KMS-11 (cell line): ENCODE measurements around the gene MTTP.

Source experiments
- H2AFZ ChIP-seq: fragments of 200-600 bp; sonication (generic); 2 replicates; pipeline ENCODE4 v1.6.1; 2016; ENCODE audit warnings: antibody characterized with exemption, mixed run types, low read depth
- H3K27ac ChIP-seq: fragments of 200-600 bp; sonication (generic); 2 replicates; pipeline ENCODE4 v1.6.1; 2016; ENCODE audit warnings: mild to moderate bottlenecking, mixed run types
- H3K27me3 ChIP-seq: fragments of 200-600 bp; sonication (generic); 2 replicates; pipeline ENCODE4 v1.6.1; 2017; ENCODE audit warnings: mild to moderate bottlenecking, low read depth, mixed run types, moderate library complexity; ENCODE audit not compliant: insufficient read depth
- H3K36me3 ChIP-seq: fragments of 200-600 bp; sonication (generic); 2 replicates; pipeline ENCODE4 v1.6.1; 2017; ENCODE audit warnings: mild to moderate bottlenecking, mixed run types; ENCODE audit not compliant: insufficient read depth
- H3K4me1 ChIP-seq: fragments of 200-600 bp; sonication (generic); 2 replicates; pipeline ENCODE4 v1.6.1; 2016; ENCODE audit warnings: mild to moderate bottlenecking, low read depth, mixed run types; ENCODE audit not compliant: poor library complexity, severe bottlenecking
- H3K4me2 ChIP-seq: fragments of 200-600 bp; sonication (generic); 2 replicates; pipeline ENCODE4 v1.7.0; 2016; ENCODE audit warnings: mild to moderate bottlenecking, mixed run types
- H3K4me3 ChIP-seq: fragments of 200-600 bp; sonication (generic); IDR thresholded peaks from 2 replicates; pipeline ENCODE4 v1.6.1; 2017; ENCODE audit warnings: low read depth, low read length, mixed read lengths; ENCODE audit not compliant: insufficient read depth
- H3K79me2 ChIP-seq: fragments of 200-600 bp; sonication (generic); 2 replicates; pipeline ENCODE4 v1.6.1; 2016; ENCODE audit warnings: low read depth, mixed run types; ENCODE audit not compliant: insufficient read depth
- H3K9ac ChIP-seq: fragments of 200-600 bp; sonication (generic); 2 replicates; pipeline ENCODE4 v1.6.1; 2016; ENCODE audit warnings: mild to moderate bottlenecking, mixed run types
- H4K20me1 ChIP-seq: fragments of 200-600 bp; sonication (generic); 2 replicates; pipeline ENCODE4 v1.6.1; 2016; ENCODE audit warnings: mild to moderate bottlenecking, mixed run types; ENCODE audit not compliant: insufficient read depth
- TF ChIP-seq, protein P1 (sequence below): fragments of 200-600 bp; sonication (generic); conservative IDR thresholded peaks from 2 replicates; pipeline ENCODE4 v1.6.1; 2017; ENCODE audit warnings: low read depth, mild to moderate bottlenecking, antibody characterized with exemption, low read length, moderate library complexity, mixed read lengths

MTTP gene

DNA sequence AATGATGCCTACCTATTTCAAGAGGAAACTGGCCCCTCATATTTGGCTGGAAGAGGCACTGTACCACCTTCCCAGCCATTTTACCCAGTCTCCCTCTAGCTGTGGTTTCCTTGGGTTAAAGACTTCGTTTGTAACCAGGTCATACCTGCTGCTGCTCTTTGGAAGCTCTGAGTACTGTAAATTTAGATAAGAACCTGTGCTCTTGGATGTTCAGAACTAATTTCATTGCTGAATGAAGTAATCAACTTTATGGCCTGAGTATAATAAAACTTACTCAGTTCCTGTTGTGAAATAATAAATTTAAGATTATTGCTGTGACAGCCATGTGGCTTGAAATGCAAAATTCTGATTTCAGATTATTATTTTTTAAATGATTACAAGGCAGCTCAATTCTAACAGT lies 12.2 kb downstream of the MTTP start:
- H2AFZ ChIP-seq, result no peak overlapping the region
- H3K27ac ChIP-seq, result no peak overlapping the region
- TF ChIP-seq, protein P1, sequence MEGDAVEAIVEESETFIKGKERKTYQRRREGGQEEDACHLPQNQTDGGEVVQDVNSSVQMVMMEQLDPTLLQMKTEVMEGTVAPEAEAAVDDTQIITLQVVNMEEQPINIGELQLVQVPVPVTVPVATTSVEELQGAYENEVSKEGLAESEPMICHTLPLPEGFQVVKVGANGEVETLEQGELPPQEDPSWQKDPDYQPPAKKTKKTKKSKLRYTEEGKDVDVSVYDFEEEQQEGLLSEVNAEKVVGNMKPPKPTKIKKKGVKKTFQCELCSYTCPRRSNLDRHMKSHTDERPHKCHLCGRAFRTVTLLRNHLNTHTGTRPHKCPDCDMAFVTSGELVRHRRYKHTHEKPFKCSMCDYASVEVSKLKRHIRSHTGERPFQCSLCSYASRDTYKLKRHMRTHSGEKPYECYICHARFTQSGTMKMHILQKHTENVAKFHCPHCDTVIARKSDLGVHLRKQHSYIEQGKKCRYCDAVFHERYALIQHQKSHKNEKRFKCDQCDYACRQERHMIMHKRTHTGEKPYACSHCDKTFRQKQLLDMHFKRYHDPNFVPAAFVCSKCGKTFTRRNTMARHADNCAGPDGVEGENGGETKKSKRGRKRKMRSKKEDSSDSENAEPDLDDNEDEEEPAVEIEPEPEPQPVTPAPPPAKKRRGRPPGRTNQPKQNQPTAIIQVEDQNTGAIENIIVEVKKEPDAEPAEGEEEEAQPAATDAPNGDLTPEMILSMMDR, result no peak
- no peak overlapping the region for H3K4me3 ChIP-seq
- no peaks in the 10 kb centered on the region for H3K79me2 ChIP-seq
- no peaks in the 10 kb centered on the region for H3K4me1 ChIP-seq
- H3K27me3 ChIP-seq, result no peaks in the 10 kb centered on the region
- no peaks in the 10 kb centered on the region for H4K20me1 ChIP-seq
- H3K4me2 ChIP-seq, result no peak overlapping the region
- H3K9ac ChIP-seq, result no peak overlapping the region
- H3K36me3 ChIP-seq, result no peaks in the 10 kb centered on the region

DNA sequence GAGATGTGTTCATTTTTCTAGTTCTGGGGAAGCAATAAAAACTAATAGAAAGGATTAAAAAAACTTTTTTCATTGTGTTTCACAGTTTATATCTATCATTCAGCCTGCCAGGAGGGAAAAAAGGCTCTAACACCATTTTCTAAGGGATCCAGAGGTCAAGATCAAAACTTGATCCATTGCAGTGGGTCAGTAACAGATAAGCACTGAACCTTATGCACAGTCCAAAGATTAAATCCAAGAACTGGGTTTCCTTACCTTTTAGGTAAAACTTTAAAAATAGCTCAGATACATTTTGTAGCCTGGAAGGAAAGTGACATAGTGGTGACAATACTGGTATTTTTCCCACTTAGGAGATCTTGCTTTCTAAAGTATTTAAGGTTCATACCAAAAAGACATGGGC lies 12.7 kb downstream of the MTTP start:
- H3K79me2 ChIP-seq, result no peaks in the 10 kb centered on the region
- no peaks in the 10 kb centered on the region for H3K36me3 ChIP-seq
- H2AFZ ChIP-seq, result no peak overlapping the region
- no peak overlapping the region for H3K4me3 ChIP-seq
- no peak overlapping the region for H3K27ac ChIP-seq
- H3K4me2 ChIP-seq, result no peak overlapping the region
- no peaks in the 10 kb centered on the region for H3K4me1 ChIP-seq
- H3K27me3 ChIP-seq, result no peaks in the 10 kb centered on the region
- no peaks in the 10 kb centered on the region for H4K20me1 ChIP-seq
- no peak overlapping the region for H3K9ac ChIP-seq
- TF ChIP-seq, protein P1, result no peak

DNA sequence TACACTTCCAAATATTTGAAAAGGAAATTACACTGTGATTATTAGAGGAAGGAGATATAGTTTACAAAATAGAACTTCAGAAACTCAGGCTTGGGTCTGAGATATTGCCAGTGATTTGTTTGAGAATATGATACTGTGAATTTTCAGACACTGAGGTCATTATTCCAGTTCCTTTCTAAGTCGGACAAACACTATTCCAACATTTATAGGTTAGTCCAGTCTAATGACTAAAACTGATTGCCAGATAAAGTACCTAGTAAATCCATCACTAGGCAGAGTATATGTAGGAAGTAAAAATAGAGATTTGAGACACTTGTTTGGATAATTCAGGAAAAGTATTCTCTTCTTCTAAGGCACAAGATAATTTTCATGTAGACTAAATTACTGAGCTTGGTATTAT lies 13.2 kb downstream of the MTTP start:
- H3K27ac ChIP-seq, result no peak overlapping the region
- H2AFZ ChIP-seq, result no peak overlapping the region
- H3K27me3 ChIP-seq, result no peaks in the 10 kb centered on the region
- H3K9ac ChIP-seq, result no peak overlapping the region
- TF ChIP-seq, protein P1, result no peak
- no peaks in the 10 kb centered on the region for H3K4me1 ChIP-seq
- no peaks in the 10 kb centered on the region for H3K79me2 ChIP-seq
- H3K36me3 ChIP-seq, result no peaks in the 10 kb centered on the region
- no peaks in the 10 kb centered on the region for H4K20me1 ChIP-seq
- no peak overlapping the region for H3K4me3 ChIP-seq
- no peak overlapping the region for H3K4me2 ChIP-seq

DNA sequence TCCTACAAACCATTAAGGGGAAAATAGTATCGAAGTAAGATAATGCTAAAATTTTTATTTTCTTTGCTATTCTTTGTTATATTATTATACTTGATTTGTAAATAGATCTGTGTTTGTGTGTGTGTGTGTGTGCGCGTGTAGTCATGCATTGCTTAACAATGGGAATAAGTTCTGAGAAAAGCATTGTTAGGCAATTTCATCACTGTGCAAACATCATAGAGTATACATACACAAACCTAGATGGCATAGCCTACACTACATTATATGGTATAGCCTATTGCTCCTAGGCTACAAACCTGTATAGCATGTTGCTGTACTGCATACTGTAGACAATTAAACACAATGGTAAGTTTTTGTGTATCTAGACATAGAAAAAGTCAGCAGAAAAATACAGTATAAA lies 17.1 kb downstream of the MTTP start:
- no peak overlapping the region for H3K27ac ChIP-seq
- H3K27me3 ChIP-seq, result no peaks in the 10 kb centered on the region
- no peaks in the 10 kb centered on the region for H3K36me3 ChIP-seq
- H3K79me2 ChIP-seq, result no peaks in the 10 kb centered on the region
- no peak overlapping the region for H3K4me2 ChIP-seq
- H3K9ac ChIP-seq, result no peak overlapping the region
- H3K4me1 ChIP-seq, result no peaks in the 10 kb centered on the region
- no peak overlapping the region for H3K4me3 ChIP-seq
- no peak overlapping the region for H2AFZ ChIP-seq
- no peaks in the 10 kb centered on the region for H4K20me1 ChIP-seq
- TF ChIP-seq, protein P1, result no peak
